ENCODE measurements around the gene TBC1D5.

DNA sequence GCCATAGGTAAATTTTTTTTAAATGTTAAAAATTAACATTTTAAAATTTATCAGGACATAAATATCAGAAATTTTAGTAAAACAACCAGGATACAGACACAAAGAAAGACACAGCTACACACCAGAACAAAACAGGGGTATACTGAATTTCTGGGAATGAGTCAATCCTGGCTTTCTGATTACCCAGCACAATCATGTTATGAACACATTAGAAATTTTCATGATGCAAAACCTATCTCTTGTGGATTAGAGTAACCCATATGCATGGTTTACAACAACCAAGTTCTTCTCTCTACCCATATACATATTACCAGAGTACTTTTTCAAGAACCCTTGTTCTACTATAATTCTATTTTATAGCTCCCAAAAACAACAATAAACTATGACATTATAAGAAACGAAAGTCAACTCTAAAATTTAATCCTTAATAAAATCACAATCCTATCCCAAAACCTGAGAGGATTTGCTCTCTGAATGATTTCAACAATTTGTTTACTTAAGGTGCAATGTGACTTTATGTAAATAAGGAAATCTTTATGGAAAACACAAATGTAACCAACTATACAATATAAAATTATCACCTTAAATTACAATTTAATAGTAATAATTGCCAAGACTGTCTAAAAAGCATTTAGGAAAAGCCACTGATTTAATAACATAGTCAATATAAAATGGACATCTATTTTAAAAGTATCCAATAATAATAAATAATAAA, 184.5 kb downstream of the TBC1D5 start:
- TF ChIP-seq, protein P1, sequence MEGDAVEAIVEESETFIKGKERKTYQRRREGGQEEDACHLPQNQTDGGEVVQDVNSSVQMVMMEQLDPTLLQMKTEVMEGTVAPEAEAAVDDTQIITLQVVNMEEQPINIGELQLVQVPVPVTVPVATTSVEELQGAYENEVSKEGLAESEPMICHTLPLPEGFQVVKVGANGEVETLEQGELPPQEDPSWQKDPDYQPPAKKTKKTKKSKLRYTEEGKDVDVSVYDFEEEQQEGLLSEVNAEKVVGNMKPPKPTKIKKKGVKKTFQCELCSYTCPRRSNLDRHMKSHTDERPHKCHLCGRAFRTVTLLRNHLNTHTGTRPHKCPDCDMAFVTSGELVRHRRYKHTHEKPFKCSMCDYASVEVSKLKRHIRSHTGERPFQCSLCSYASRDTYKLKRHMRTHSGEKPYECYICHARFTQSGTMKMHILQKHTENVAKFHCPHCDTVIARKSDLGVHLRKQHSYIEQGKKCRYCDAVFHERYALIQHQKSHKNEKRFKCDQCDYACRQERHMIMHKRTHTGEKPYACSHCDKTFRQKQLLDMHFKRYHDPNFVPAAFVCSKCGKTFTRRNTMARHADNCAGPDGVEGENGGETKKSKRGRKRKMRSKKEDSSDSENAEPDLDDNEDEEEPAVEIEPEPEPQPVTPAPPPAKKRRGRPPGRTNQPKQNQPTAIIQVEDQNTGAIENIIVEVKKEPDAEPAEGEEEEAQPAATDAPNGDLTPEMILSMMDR (IDR thresholded peaks at IDR 0.05), result no peak
- TF ChIP-seq CHD2 (IDR thresholded peaks at IDR 0.05; ENCODE audit: low read length, partially characterized antibody), result no peak
- TF ChIP-seq NR3C1 (IDR thresholded peaks at IDR 0.05), result no peak
- TF ChIP-seq, protein P2, sequence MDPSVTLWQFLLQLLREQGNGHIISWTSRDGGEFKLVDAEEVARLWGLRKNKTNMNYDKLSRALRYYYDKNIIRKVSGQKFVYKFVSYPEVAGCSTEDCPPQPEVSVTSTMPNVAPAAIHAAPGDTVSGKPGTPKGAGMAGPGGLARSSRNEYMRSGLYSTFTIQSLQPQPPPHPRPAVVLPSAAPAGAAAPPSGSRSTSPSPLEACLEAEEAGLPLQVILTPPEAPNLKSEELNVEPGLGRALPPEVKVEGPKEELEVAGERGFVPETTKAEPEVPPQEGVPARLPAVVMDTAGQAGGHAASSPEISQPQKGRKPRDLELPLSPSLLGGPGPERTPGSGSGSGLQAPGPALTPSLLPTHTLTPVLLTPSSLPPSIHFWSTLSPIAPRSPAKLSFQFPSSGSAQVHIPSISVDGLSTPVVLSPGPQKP (IDR thresholded peaks at IDR 0.05; ENCODE audit: low read depth, low read length), result no peak
- no peak for TF ChIP-seq CEBPB (IDR thresholded peaks at IDR 0.05)

Measured in A549 (cell line).